Fibroblast of skin of back (primary cell): ENCODE results near the gene ARL15.

Experiments
- DNase-seq: peaks from one replicate; pipeline ENCODE4 v3.0.0-alpha.2; 2013

ARL15 gene

DNA sequence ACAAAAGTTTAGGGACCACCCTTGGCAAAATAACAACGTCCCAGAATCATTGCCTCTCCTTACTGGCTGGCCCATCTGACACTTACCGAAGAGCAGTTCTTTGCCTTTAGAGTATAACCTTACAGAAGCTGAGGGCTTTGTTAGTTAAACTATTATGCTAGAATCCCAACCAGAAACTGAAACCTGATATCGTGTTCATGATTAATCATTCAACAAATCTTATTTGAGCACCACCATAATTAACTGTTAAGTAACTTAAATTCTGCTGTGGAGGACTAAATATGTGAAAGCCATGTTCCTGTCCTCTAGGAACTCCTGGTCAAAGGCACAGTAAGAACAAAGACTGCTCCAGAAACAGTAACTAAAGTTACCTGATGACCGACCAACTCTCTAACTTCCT, 104.9 kb downstream of the ARL15 start:
- DNase-seq, result no peak

DNA sequence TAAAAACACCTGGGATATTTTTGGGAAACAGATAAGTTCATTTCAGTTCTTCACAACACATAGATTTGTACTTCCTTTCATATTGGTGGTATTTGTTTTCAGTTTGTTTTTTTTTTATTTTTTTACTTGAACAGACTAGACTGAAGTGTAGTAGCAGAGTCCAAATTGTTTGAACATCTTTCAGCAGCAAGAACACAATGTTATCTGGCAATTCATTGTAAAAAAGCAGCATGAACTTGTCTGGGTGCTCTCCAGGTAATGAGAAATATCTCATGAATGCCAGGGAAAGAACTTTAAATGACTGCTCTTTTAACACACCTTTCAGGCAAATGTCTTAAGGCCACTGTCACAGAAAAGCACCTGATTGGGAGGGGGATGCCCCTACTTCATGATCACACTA, 113.4 kb downstream of the ARL15 start:
- DNase-seq, result no peak

DNA sequence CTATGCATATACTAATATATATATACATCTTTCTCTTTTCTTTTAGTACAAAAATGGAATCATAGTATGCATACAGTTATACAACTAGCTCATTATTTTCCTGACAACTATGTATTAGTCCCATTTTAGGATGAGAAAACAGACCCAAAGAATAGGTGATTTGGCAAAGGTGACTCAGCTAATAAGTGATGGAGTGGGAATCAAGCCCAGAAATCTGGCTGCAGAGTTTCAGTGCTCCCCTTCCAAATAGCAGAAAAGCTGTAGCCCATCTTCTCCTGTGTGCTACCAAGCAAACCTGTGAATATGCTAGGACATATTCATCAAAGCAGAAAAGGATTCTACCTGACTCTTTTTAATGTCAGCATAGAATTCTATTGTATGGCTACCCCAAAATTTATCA, 114.7 kb downstream of the ARL15 start:
- DNase-seq, result no peak

DNA sequence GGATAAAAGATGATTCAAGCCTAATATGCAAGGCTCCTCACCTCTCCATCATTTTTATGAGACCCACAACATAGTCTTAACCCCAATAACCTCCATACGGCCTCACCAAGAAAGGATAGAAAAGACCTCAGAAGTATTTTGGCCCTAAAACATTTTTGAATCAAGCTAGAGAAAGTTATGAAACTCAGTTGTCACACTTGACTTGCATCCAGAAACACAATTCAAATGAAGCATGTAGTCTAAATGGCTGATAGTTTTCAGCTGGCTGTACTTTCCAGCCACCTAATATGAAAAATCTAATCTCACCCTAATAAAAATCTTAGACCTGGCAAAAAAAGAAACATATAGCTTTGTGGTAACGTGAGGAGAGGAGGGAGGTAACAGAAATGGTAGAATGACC, 116.1 kb downstream of the ARL15 start:
- no peak for DNase-seq

DNA sequence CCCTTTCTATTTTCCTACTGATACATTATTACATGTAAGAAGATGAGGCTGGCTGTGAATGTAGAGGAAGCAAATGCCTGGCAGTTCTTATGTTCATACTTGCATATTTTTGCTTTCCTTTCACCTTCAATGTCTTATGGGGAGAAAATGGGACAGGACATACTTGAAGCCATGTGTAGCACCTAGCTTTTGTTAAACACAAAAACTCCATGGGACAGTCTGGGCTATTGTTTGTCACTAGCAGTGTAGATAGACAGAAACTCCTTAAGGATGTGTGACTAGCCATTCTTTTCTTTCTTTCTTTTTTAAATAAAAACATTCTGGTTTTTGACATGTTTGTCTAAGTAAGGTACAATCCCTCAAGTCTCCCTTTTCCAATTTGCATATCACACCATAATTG, 122.7 kb downstream of the ARL15 start:
- no peak for DNase-seq

DNA sequence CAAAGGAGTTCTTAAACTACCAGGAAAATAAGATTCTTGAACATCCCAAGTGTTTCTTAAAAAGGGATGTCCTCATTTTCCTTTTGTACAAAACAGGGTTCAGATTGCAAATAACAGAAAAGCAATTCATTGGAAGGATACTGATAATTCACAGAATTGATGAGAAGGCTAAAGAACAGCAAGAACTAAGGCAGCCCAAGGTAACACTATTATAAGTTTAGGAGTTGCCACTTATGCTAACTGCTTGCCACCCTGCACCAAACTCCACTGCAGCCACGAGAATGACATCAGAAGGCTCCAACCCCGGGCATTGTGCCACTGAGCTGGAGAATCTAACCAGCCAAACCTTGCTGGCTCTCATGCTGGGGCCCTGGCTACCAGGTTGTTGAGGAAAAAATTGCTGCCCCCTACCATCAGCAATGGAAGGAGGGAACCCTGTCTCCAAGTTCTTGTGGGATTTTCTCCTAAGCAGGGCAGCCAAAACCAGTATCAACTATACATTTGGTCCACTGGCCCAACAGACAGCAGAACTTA, 123.4 kb downstream of the ARL15 start:
- no peak for DNase-seq

DNA sequence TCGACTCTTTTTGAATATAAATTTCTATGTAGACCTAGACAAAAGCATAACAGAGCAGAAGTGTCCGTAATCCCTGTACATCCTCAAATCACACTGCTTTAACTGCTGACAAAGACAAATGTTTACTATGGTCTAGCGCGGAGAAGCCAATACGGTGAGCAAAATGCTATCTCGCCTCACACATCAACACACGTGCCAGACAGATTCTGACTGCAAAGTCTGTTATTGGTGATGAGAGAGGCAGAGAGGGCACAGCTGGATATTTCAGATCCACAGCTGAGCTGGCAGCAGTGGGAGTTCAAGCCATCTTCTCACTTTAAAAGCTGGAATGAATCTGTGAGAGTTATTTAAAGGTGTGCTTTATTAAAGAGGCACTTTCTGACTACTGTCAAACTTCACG, 124.3 kb downstream of the ARL15 start:
- no peak for DNase-seq

DNA sequence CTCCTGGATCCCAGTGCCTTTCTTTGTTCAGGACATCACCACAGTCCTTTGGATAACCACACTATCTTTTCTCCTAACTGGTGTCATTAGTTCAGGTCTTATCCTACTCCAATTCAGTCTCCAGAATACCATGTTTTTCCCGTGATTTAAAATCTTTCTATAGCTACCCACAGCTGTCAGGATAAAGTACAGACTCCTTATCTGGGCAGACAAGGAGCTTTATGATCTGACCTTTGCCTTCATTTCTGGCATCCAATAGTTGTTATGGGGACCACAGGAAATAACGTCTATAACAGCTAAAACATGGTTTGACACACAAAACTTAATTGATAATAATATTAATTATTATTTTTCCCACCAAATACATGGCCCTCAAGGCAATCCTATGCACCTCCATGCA, 125.6 kb downstream of the ARL15 start:
- DNase-seq, result no peak

DNA sequence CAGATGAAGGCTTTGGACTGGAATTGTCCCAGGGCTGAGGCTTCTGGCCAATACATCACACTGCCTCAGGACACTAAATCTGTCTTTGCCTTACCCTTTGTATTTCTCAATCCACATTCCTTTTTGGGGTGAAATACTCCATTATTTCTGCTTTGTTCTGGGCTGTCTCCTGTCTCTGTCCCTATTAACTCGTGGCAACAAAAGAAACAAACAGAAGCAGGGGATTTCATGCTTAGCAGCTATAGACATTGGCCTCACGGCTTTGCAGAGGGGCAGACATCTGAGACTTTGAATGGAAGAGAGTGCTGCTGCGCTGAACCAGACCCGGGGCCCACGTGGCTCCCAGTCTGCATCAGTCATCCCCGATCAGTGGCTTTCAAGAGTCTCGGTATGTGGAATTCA, 129.7 kb downstream of the ARL15 start:
- no peak for DNase-seq

DNA sequence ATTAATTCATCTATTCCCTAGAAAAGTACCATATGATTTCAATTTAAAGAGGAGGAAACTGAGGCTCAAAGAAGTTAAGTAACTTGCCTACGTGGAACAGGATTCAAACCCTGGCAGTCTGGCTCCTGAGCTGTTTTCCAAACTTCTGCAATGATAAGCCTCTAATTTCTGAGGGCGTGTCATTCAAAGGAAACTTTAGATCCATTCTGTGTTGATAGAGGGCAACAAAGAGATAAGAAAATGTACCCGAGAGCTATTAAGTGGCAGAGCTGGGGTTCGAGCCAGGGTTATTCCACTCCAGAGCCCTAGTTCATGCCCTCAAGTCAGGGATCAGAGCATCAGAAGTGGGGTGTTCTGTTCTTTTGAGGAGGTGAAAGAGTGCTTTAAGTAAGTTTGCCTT, 131.4 kb downstream of the ARL15 start:
- DNase-seq, result no peak

DNA sequence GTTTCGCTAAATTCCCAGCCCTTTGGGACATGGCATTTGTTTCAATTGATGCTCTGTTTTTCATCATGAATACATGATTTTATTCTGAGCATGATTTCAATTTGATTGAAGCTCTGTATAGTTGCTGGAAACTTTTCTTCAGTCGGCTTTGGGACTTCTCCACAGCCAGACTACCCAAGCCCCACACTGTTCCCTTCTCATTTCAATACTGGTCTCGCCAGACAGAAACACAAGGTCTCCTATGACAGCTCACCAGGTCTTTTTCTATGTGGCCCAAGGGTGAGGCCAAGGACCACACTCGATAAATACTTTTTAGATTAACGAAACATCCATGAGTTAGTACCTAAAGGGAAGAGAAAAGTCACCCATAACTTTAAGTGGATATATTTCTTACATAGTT, 132.2 kb downstream of the ARL15 start:
- DNase-seq, result no peak

DNA sequence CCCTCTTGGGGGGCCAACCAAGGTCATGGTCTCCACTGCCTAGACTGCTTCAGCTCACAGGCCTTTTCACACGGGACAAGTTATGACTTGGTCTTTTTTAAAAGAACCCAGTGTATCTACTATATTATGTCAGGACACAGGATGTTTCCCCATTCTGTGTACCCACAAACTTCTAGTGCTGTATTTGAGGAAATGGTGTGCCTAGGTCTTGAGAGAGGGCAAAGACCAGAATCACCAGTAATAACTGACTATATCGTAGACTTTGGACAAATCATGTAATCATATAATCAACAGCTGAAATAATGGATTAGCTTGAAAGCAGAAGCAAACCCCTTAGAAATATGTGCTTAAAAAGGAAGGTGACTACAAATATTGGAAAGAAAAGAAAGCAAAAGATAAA, 133.3 kb downstream of the ARL15 start:
- DNase-seq, result no peak

DNA sequence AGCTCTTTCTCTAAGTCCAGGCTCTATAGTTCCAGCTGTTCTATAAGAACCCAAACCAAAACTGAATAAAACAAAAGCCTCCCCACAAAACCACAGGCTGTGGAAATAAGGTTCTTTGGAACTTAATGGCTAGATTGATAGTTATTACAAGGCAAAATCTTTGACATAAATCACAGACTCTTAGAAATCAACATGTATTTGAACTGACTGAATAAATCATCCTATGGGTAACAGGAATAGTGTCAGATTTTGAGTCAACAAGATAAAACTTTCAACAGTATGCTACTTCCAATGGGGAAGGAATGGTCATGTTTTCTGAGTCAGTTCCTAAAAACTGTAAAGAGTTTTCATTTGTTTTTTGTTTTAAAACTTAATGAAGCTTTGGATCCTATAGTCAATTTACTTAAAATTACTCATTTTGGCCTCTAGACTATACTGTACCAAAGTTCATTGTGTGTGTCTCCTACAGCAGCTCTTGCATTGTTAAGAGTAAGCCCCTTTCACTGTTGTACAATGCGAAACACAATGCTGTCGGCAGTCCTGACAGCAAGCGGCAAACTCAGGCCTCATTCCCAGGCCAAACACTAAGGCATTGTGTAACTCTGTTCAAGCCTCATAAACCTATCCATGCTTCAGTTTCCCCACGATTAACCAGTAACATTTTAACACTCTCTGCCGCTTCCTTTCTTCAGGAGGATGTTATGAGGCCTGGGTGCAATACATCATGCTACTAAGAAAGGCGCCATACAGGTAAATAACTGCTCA, 134.1 kb downstream of the ARL15 start:
- DNase-seq, result no peak

DNA sequence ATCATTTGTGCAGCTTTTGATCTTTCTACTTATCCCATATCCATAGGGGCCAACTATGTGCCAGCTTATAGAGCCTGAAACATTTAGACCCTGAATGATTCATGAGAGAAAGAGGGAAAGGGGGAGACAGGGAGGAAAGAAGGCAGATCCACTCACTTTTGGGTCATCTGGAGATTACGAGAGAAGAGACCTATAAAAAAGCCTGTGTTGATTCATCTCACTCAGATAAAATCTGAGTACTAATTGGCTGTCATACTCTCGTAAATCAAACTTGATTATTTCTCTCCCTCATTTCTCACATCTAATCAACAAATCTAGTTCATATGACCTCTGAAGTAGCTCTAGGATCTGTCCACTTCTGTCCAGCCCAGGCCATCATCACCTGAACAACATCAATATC, 137.1 kb downstream of the ARL15 start:
- no peak for DNase-seq

DNA sequence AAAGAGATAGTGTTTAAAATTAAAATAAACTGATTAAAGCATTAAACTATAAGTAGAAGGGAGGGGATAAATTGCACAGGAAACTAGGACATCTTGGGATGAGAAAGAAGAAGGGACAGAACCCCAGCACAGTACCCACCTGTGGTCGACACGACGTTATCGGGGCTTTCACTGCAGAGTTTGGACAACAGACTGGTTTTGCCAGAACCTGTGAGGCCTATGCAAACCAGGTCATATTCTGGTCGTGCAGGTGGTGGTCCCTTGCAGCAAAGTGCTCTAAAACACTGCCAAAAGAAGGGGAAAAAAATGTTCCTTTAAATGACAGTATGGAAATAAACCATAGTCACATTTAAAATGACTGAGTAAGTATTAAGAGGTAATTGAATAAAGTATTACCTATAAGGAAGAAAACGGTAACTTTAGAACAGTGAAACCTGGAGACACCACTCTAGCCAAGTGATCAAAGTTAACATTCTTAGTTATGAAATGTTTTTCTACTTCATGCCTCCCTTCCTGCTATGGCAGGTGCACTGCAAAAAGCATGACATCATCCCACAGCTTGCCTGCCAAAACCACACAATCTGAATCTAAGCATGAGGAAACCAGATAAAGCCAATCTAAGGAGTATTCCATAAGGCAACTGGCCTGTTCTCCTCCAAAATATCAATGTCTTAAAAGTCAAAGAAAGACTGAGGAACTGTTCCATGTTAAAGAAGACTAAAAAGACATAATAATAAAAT, 138.6 kb downstream of the ARL15 start:
- DNase-seq, result no peak

DNA sequence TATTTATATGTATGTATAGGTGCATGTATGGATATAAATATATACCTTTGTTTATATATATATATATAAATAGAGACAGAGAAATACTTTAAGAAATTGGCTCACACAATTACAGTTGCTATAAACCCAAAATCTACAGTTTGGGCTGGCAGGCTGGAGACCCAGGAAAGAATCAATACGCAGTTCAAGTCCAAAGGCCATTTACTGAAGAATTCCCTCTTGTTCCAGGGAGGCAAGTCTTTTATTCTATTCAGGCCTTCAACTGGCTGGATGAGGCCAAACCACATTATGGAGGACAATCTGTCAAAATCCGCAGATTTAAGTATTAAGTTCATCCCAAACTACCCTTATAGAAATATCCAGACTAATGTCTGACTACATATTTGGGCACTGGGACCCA, 144.7 kb downstream of the ARL15 start:
- DNase-seq, result no peak

DNA sequence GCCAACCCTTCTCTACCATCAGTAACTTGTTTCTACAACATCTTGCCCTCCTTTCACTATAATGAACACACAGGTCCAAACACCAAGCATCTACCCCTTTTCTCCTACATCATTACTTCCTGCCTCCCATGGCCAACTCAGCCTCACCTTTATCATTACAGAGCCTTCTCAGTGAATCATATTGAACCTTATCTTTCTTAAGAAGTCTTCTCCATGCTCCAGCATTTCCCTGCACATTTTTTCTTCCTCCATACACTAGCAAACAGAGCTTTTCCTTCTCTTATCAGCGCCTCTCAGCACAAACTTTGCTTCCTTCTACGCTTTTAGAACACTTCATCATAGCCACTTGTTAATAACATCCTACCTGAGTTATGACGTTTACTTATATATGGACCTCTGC, 148.2 kb downstream of the ARL15 start:
- DNase-seq, result no peak

DNA sequence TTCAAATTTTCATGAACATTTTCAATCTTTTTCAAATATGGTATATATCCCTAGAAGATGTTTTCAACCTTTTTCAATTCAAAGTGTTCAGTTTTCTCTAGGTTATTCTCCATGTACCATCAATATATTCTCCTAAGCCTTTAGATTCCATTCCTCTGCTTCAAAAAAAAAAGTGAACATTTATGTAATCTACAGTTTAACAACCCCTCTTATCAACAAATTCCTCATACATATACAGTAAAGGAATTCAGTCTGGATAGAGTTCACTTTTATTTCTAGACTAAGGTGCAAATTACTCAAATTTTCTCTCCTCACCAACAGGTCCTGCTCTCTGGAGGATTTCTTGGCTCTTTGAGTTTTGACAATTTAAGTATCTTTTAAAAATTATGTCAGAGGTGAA, 150.0 kb downstream of the ARL15 start:
- no peak for DNase-seq

DNA sequence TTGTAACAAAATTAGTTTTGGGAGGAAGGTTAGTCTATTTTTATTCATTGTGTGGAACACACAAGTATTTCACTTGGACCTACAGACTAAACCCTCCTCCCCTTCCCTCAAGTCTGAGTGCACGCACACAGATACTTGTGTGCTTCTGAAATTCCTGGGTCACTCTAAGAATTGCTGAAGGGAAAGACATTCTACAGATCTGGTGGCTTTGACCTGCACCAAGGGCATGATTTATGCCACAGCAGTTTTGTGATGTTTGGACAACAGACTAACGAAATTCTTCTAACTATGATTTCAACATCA, 150.5 kb downstream of the ARL15 start:
- DNase-seq, result peak; percentile 30

DNA sequence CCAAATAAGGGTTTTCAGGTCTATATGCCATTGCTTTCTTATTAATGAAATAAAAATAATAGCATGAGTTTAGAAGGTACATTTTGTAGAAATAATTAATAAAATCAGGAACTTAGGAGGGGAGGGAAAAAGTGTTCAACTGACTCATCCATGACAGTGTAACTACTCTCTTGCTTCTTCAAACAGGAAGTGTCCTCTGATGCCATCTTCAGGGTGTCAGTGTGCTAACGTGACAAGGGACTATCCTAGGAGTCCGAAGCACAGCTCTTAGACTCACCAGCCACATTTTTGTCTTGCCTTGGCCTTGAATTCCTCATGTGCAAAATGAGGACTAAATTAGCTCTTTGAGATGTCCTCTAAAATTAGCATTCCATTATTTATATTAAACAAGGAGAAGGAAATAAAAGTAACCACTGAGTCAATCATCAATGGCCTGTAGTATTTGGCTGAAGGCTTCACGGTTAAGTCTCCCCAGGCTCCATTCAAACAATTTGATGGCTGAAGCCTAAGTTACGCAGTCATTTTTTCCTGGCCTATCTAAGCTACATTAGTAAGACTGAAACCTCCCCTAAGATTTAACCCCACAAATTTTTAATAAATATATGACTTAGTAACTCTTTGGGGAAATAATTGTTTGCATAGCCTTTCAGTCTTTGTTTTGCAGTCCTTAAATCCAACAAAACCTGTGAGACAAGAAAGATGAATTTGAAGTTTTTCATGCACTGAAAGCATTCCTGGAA, 151.1 kb downstream of the ARL15 start:
- peak; percentile 68 for DNase-seq

DNA sequence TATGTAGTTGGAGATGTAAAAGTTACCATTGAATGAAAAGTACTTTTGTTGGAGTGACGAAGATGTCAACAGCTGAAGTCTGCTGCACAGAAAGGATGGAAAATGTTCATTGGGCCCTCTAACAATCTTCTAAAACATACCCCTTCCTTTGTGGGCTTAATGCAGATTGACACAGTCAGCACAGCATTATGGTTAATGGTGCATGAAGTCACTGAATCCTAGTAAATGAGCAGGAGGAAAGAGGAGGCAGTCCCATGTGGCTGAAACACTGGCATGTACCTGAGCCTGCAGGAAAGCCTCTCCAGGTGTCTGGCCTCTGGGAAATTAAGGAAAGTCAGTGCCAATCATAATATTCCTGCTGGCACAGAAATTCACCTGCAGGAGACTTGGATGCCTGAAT, 153.8 kb downstream of the ARL15 start:
- no peak for DNase-seq

DNA sequence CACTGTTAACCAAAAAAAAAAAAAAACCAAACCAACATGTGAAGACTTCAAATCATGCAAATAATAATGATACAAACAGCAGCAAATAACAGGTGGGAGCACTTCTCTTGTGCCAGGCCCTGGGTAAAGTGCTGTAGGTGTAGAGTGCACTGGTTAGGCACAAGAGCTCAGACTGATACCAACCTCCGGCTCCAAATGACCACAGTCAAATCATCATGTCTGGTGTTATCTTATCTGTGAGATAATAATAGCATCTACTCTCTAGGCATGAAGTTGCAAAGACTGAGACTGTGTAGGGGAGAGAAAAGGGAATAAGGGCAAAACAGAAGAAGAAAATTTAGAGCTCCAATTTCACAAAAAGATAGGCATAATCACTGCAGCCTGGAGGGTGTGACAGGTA, 159.5 kb downstream of the ARL15 start:
- DNase-seq, result no peak

DNA sequence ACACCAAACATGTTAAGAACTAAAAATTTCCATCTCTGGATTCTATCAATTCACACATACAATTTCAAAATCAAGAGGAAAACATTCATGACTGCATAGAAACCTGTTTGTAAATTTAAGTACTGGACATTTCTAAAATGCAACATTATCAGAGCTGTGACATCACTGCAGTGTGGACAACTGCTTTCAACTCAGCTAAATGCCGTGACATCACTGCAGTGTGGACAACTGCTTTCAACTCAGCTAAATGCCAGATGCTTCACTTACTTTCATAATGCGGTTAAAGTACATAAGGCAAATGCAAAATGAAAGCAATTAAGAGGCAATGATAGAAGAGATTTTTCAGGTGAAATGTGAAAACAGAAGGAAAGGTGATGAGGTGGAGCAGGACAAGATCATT, 161.5 kb downstream of the ARL15 start:
- DNase-seq, result no peak
